Embryonic facial prominence (tissue), 1 donor: ENCODE data around the gene SIRT3.
"Not testable (repeated sequence)": the region's sequence is repeated elsewhere in the genome, so short reads cannot be mapped to it uniquely, and the experiment has no call there.

Experiments used
- DNase-seq: peaks from one replicate; pipeline ENCODE4 v3.0.0-alpha.2; 2016; ENCODE audit errors: extremely low spot score

The SIRT3 gene

GRCh38 chr11:240315-240714 is 4.2 kb upstream of the SIRT3 start:
- no peak for DNase-seq

- DNase-seq: not testable (repeated sequence)
Observed at GRCh38 chr11:238346-238745, 2.2 kb upstream of the SIRT3 start.

GRCh38 chr11:236774-237767 is 929 bp upstream of the SIRT3 start, which contains the start of gene PSMD13:
Gene PSMD13 (plus strand): TSS chr11:236976. CDS start chr11:237050, 74 bp downstream.
- DNase-seq: peak; percentile 56

- peak; percentile 13 for DNase-seq
Observed at GRCh38 chr11:235609-235996, 539 bp downstream of the SIRT3 start.

GRCh38 chr11:235180-235579 is 962 bp downstream of the SIRT3 start:
- DNase-seq: no peak

GRCh38 chr11:232783-233565 is 3.2 kb downstream of the SIRT3 start:
- DNase-seq: no peak

GRCh38 chr11:230431-230830 is 5.7 kb downstream of the SIRT3 start:
- DNase-seq: no peak

- DNase-seq: no peak
Observed at GRCh38 chr11:227824-228379, 8.2 kb downstream of the SIRT3 start.

GRCh38 chr11:225734-226453 is 10.2 kb downstream of the SIRT3 start:
- no peak for DNase-seq

GRCh38 chr11:224424-224823 is 11.7 kb downstream of the SIRT3 start:
- no peak for DNase-seq

- DNase-seq: no peak
Observed at GRCh38 chr11:223884-224283, 12.3 kb downstream of the SIRT3 start.

GRCh38 chr11:223026-223789 is 12.9 kb downstream of the SIRT3 start:
- no peak for DNase-seq

- no peak for DNase-seq
Observed at GRCh38 chr11:221998-222789, 13.9 kb downstream of the SIRT3 start.

- no peak for DNase-seq
Observed at GRCh38 chr11:221539-221938, 14.6 kb downstream of the SIRT3 start.

- not testable (repeated sequence) for DNase-seq
Observed at GRCh38 chr11:220641-221215, 15.4 kb downstream of the SIRT3 start.

GRCh38 chr11:218815-219593 is 17.1 kb downstream of the SIRT3 start:
- DNase-seq: no peak

- DNase-seq: no peak
Observed at GRCh38 chr11:217704-218103, 18.4 kb downstream of the SIRT3 start.

GRCh38 chr11:216081-216974 is 19.8 kb downstream of the SIRT3 start:
- no peak for DNase-seq
